Upper lobe of right lung (tissue), 1 donor: ENCODE measurements around the gene TMEM222. TPM values are rescaled to one million over a fixed set of nuclear protein-coding genes. Genes with fewer than 3 reads are reported as not detected.

Source experiments
- ATAC-seq: fragments of 200-7000 bp; cut with Tn5 transposase; one replicate; pipeline ENCODE4 v1.9.1; 2020; ENCODE audit warnings: mild to moderate bottlenecking, moderate library complexity
- DNase-seq: peaks from one replicate; pipeline ENCODE4 v3.0.0-alpha.2; 2020
- H3K27ac ChIP-seq: fragments of 200-600 bp; one replicate; pipeline ENCODE4 v1.8.0; 2022
- H3K27me3 ChIP-seq: fragments of 200-600 bp; one replicate; pipeline ENCODE4 v1.8.0; 2022; ENCODE audit warnings: mild to moderate bottlenecking
- H3K36me3 ChIP-seq: fragments of 200-600 bp; one replicate; pipeline ENCODE4 v1.8.0; 2022
- H3K4me1 ChIP-seq: fragments of 200-600 bp; one replicate; pipeline ENCODE4 v1.8.0; 2022
- H3K4me3 ChIP-seq: fragments of 200-600 bp; one replicate; pipeline ENCODE4 v1.8.0; 2022; ENCODE audit warnings: mild to moderate bottlenecking
- H3K9me3 ChIP-seq: fragments of 200-600 bp; one replicate; pipeline ENCODE4 v1.8.0; 2022
- CTCF ChIP-seq: fragments of 200-600 bp; IDR thresholded peaks from one replicate; pipeline ENCODE4 v1.8.0; 2022; ENCODE audit warnings: antibody characterized with exemption
- intact Hi-C: fragments of 100-400 bp; cut with DNase I; formaldehyde crosslinking; loops from one replicate; pipeline ENCODE4 v1.11.0; 2022
- total RNA-seq: library from RNA; stranded (reverse); fragmentation: NEBNext Ultra II Directional; extraction: Animal tissue kit (Norgen Biotek cat#: 25700); gene quantifications from one replicate; pipeline ENCODE4 v1.2.1, GENCODE V29; 2021
- donor health status: DM: no; HTN: yes; CAD: no; lungs with severe emphysema.

TMEM222 gene
- total RNA-seq, 1 donor from 2014 or later: 36.7 TPM

DNA sequence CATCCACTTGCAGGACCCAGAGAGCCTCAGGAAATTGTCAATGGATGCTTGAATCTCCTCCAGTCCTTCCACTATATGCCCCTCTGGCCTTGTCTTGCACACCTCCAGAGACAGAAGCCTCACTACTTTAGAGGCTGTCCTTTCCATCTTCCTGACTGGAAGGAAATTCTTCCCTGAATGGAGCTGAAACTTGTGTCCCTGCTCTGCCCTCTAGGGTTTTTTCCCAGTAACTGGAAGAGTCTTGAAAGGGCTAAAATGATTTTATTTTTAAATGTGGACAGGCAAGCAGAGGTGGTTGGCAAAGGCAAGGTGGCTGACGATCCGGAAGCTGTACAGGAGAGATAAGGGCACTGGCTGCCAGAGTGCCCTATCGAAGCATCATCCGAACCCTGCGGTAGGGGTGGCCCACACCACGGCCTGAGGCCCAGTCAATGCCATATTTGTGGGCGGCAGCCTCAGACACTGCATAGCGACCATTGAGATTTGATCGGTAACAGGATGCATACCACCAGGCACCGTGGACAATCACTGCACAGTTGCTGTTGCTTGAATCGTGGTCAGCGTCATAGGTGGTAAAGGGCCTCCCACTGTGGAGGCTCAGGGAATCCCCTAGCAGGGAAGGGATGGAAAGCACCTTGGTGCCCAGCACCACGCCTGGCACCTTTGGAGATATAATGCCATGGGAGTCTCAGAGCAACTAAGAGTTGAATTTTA is 47.1 kb downstream of the TMEM222 start:
- peaks cover 39% of the 10 kb centered on the region for H3K4me1 ChIP-seq
- no peaks in the 10 kb centered on the region for H3K9me3 ChIP-seq
- peak; percentile 30 for TF ChIP-seq CTCF
- H3K36me3 ChIP-seq: peaks cover 7% of the 10 kb centered on the region
- DNase-seq (no peak), ATAC-seq (no peak)
- no peaks in the 10 kb centered on the region for H3K27me3 ChIP-seq
- peak overlapping the region; percentile 16 for H3K4me3 ChIP-seq
- H3K27ac ChIP-seq: peak overlapping the region; percentile 96
- intact Hi-C loops: no loop called here

DNA sequence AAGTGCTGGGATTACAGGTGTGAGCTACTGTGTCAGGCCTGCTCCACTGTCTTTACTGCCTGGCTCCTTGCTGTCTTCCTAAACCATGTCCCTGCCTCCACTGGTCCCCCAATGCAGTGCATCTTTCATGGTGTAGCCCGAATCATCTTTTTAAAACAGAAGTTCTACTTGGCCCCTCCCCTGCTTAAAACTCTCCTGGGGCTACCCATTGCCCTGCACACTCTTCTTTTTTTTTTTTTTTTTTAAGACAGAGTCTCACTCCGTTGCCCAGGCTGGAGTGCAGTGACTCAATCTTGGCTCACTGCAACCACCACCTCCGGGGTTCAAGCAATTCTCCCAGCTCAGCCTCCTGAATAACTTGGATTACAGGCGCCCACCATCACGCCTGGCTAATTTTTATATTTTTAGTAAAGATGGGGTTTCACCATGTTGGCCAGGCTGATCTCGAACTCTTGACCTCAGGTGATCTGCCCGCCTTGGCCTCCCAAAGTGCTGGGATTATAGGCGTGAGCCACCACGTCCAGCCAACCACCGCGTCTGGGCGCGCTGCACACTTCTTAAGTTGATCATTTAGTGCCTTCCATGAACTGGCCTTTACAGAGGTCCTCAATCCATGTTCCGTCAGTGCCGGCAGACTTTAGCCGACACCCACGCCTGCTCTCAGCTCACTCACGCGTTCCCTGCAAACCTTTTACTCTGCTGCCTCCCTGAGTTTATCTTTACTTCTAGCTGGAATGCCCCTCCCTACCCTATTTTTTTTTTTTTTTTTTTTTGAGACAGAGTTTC is 50.3 kb downstream of the TMEM222 start:
- H3K27ac ChIP-seq: peak overlapping the region; percentile 69

DNA sequence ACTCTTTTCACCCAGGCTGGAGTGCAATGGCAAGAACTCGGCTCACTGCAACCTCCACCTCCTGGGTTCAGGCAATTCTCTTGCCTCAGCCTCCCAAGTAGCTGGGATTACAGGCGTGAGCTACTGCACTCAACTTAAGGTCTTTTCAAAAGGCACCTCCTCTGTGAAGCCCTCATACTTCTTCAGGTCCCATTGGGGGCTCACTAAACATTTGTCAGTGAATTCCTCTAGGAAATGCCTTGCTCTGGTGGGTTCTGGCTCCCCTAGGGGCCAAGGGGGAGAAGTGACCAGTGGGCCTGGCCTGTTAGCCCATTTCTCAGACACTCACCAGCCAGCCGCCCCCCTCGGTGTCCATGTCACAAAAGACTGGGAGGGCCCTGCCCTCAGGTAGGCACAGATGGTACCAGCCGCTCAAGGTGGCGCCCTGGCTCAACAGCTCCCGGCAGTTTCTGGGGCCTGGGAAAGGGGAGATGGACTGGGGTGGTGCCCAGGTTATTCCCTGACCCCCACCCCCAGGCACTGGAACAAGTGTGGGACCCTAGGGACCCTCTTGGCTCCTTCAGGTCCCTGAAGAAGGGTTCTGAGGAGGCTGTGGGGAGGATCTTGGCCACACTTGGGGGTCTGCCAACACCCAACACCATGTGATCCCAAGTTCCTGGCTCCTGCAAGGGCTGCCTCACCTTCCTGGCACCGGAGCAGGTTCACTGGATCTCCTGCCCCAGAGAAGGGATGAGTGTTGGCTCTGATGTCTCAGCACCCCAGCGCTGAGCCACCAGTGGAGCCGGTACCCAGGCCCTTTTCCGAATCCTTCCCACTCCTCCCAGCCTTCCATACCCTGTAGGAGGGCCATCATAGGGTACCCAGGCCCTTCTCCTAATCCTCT is 51.1 kb downstream of the TMEM222 start:
- peak; percentile 38 for TF ChIP-seq CTCF
- DNase-seq (peak; percentile 62), ATAC-seq (no peak)
- Histone ChIP-seq H3K36me3 (no peaks in the 10 kb centered on the region), H3K27me3 (no peaks in the 10 kb centered on the region), H3K9me3 (no peaks in the 10 kb centered on the region), H3K27ac (peak overlapping the region; percentile 69), H3K4me3 (peak overlapping the region; percentile 38), H3K4me1 (peaks cover 19% of the 10 kb centered on the region)
- intact Hi-C loops: no loop called here

More for the DNA sequence above, 50.3 kb downstream of the TMEM222 start:
- peaks cover 28% of the 10 kb centered on the region for H3K4me1 ChIP-seq
- H3K9me3 ChIP-seq: no peaks in the 10 kb centered on the region
- DNase-seq (no peak), ATAC-seq (no peak)
- no peak for TF ChIP-seq CTCF
- no peaks in the 10 kb centered on the region for H3K36me3 ChIP-seq
- H3K27me3 ChIP-seq: no peaks in the 10 kb centered on the region
- H3K4me3 ChIP-seq: peak overlapping the region; percentile 38
- intact Hi-C loops: no loop called here

- ATAC-seq: peak; percentile 44
- no peak for DNase-seq
- H3K4me1 ChIP-seq: peaks cover 6% of the 10 kb centered on the region
- TF ChIP-seq CTCF: no peak
- H3K27me3 ChIP-seq: no peaks in the 10 kb centered on the region
- peak within 1 kb of the TSS; percentile 38 for H3K4me3 ChIP-seq
- H3K36me3 ChIP-seq: no peaks in the 10 kb centered on the region
- no peaks in the 10 kb centered on the region for H3K9me3 ChIP-seq
- peak within 1 kb of the TSS; percentile 69 for H3K27ac ChIP-seq
- intact Hi-C loops: no loop called here
Measured at GRCh38 chr1:27374362-27375086, 52.6 kb downstream of the TMEM222 start, which contains the start of gene FCN3. FCN3 (minus strand) TSS chr1:27374824; CDS start chr1:27374818, 6 bp downstream.
